HUES48 (cell line): ENCODE results near the gene SRRD.
"Not testable (repeated sequence)": the region's sequence is repeated elsewhere in the genome, so short reads cannot be mapped to it uniquely, and the experiment has no call there.

Experiments used
- H3K27ac ChIP-seq: one replicate; pipeline ENCODE4 v1.7.0; 2013; ENCODE audit warnings: low read depth, low read length, inconsistent platforms
- H3K27me3 ChIP-seq: 2 replicates; pipeline ENCODE4 v1.6.1; 2013; ENCODE audit warnings: mild to moderate bottlenecking, low read length; ENCODE audit not compliant: control insufficient read depth, insufficient read depth
- H3K36me3 ChIP-seq: 2 replicates; pipeline ENCODE4 v1.6.1; 2013; ENCODE audit warnings: low read length; ENCODE audit not compliant: control insufficient read depth, insufficient read depth
- H3K4me1 ChIP-seq: 2 replicates; pipeline ENCODE4 v1.6.1; 2013; ENCODE audit warnings: mild to moderate bottlenecking, low read length; ENCODE audit not compliant: control insufficient read depth, insufficient read depth
- H3K4me3 ChIP-seq: 2 replicates; pipeline ENCODE4 v1.5.1; 2013; ENCODE audit warnings: mild to moderate bottlenecking, low read depth, low read length
- H3K9ac ChIP-seq: 2 replicates; pipeline ENCODE4 v1.6.1; 2013; ENCODE audit warnings: mild to moderate bottlenecking, low read depth, low read length, moderate library complexity
- H3K9me3 ChIP-seq: 2 replicates; pipeline ENCODE4 v1.6.1; 2013; ENCODE audit warnings: low read length; ENCODE audit not compliant: control insufficient read depth, insufficient read depth

Gene SRRD

DNA sequence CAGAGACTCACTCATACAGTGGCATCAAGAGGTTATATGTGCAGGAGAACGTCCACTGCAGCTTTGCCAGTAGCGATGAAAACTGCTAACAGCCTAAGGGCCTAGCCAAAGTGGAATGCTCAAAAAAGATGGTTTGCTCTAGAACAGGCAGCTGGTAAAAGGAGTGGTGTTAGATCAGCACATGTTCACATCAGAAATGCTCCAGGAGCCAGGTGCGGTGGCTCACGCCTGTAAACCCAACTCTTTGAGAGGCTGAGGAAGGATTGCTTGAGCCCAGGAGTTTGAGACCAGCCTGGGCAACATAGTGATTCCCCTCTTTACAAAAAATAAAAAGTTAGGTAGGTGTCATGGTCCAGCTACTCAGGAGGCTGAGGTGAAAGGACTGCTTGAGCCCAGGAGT is 38.9 kb downstream of the SRRD start:
- H3K36me3 ChIP-seq, result peaks cover 39% of the 10 kb centered on the region
- H3K9ac ChIP-seq, result no peak overlapping the region
- no peak overlapping the region for H3K4me3 ChIP-seq
- H3K9me3 ChIP-seq, result no peaks in the 10 kb centered on the region
- no peaks in the 10 kb centered on the region for H3K4me1 ChIP-seq
- no peak overlapping the region for H3K27ac ChIP-seq
- H3K27me3 ChIP-seq, result no peaks in the 10 kb centered on the region

GRCh38 chr22:26524870-26525269 is 41.2 kb downstream of the SRRD start:
- Histone ChIP-seq H3K9ac (no peak overlapping the region), H3K9me3 (no peaks in the 10 kb centered on the region), H3K27ac (no peak overlapping the region), H3K27me3 (no peaks in the 10 kb centered on the region), H3K4me1 (no peaks in the 10 kb centered on the region), H3K4me3 (no peak overlapping the region), H3K36me3 (peaks cover 59% of the 10 kb centered on the region)

DNA sequence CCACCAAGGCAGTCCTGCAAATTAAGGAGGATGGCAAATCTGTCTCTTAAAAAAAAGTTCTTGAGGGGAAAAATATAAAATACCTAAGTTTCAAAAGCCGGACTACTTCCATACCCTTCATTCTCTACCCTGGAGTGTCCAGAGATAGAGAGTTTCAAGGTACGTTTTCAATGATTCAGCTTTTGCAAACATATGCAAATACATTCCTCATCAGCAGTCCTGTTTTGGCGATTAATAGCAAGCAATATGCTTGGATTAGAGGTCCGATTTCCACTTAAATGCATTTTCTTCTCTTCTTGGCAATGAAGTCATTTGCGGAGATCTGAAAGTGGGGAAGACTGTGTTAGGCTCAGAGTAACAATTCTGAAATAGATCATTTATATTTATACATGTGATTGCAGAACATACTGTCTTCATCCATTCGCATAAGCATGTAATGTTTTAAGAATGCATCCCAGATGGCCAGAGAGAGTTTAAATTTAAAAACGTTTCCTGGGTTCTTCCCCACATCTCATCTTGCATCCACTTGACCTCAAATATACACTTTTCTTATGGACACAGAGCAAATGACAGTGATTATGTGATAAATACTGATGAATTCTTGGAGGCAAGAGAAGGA is 42.4 kb downstream of the SRRD start:
- H3K4me1 ChIP-seq, result no peaks in the 10 kb centered on the region
- H3K4me3 ChIP-seq, result no peak overlapping the region
- H3K9ac ChIP-seq, result no peak overlapping the region
- H3K27ac ChIP-seq, result no peak overlapping the region
- H3K27me3 ChIP-seq, result no peaks in the 10 kb centered on the region
- H3K36me3 ChIP-seq, result peaks cover 70% of the 10 kb centered on the region
- H3K9me3 ChIP-seq, result no peaks in the 10 kb centered on the region

DNA sequence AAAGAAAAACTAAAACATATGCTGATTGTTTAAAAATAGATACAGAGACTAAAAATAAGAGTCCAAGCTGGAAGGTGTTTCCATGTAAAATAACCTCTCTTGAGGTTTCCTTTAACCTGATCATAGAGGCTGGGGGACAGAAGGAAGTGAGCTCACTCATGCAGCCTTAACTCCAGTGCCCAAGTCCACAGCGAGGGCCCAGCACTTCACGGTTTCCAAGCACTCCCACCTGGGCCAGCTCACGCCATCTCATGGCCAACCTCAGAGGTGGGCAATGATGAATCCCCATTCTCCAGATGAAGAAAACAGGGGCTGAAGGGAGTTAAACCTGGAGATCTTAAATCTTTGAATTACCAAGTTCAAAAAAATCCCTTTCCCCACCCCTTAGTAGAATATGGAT is 43.5 kb downstream of the SRRD start:
- H3K27me3 ChIP-seq, result no peaks in the 10 kb centered on the region
- H3K9me3 ChIP-seq, result no peaks in the 10 kb centered on the region
- H3K36me3 ChIP-seq, result peaks cover 82% of the 10 kb centered on the region
- no peaks in the 10 kb centered on the region for H3K4me1 ChIP-seq
- no peak overlapping the region for H3K9ac ChIP-seq
- H3K4me3 ChIP-seq, result no peak overlapping the region
- no peak overlapping the region for H3K27ac ChIP-seq

GRCh38 chr22:26527574-26528465 is 44.1 kb downstream of the SRRD start:
- no peaks in the 10 kb centered on the region for H3K9me3 ChIP-seq
- no peaks in the 10 kb centered on the region for H3K27me3 ChIP-seq
- H3K9ac ChIP-seq, result no peak overlapping the region
- no peak overlapping the region for H3K27ac ChIP-seq
- no peaks in the 10 kb centered on the region for H3K4me1 ChIP-seq
- H3K4me3 ChIP-seq, result no peak overlapping the region
- peaks cover 88% of the 10 kb centered on the region for H3K36me3 ChIP-seq

GRCh38 chr22:26528518-26528917 is 44.8 kb downstream of the SRRD start:
- not testable (repeated sequence) for H3K4me3 ChIP-seq, H3K9ac ChIP-seq, H3K4me1 ChIP-seq, H3K9me3 ChIP-seq, H3K27me3 ChIP-seq, H3K27ac ChIP-seq
- peaks cover 95% of the 10 kb centered on the region for H3K36me3 ChIP-seq

- Histone ChIP-seq H3K4me3 (no peak overlapping the region), H3K36me3 (peaks cover 96% of the 10 kb centered on the region), H3K27me3 (no peaks in the 10 kb centered on the region), H3K4me1 (no peaks in the 10 kb centered on the region), H3K9ac (no peak overlapping the region), H3K9me3 (no peaks in the 10 kb centered on the region), H3K27ac (no peak overlapping the region)
Observed at GRCh38 chr22:26529345-26529744, 45.7 kb downstream of the SRRD start.

DNA sequence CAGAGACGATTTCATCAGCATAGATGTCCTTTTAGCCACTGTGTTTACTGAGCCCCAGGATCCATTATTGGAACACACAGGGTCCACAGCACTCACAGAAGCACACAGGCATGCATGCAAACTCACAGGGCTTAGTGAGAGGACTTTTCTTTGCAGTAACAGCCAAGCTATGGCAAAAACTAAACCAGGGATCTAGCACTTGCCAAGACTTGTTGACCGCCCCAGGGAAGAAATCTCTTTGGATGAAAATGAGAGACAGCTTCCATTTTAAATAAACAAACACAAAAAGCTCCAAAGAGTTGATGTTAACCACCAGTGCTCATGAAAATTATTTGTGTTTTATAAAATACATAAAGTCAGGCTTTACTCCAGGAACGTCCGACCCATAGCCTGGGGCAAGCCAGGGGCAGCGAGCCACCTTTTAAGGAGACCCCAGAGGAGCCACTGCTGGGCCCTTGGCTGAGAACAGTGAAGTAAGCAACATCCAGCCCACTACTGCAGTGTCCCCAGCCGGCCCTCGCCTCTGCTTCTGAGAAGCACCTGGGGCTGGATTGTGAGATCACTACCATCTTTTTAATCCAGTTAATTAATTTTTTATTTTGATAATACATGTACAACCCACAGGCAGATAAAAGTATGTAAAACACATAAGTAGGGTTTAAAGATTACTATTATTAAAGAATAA is 50.6 kb downstream of the SRRD start:
- Histone ChIP-seq H3K36me3 (peaks cover 97% of the 10 kb centered on the region), H3K4me3 (no peak overlapping the region), H3K27ac (no peak overlapping the region), H3K4me1 (no peaks in the 10 kb centered on the region), H3K27me3 (no peaks in the 10 kb centered on the region), H3K9me3 (no peaks in the 10 kb centered on the region), H3K9ac (no peak overlapping the region)

DNA sequence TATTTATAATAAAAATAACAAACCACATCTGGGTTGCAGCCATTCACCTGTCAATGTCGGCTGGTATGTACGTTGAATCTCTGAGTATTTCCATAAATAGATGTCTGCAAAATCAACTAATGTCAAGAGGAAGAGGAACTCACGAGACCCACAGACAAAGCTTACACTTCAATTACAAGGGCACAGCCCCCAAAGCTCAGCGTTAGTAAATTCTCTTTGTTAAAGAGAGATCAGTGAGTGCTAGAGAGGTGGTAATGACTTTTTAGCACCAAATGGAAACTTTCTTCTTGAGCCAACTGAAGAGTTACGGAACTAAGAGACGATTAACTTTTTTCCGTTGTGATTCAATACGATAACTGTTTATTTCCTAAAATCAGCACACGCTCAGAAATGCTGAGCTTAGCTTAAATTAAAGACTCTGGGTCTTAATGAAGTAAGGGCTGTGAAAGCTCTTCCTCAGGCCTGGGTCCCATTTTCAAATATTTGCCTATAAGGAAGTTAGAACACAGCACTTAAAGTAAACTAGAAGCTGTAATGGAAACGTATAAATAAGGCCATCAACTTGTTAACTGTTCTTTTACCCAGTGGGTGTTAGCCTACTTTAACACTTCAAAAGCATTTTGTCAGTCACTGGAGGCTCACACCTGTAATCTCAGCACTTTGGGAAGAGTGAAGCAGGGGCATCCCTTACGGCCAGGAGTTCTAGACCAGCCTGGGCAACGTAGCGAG is 51.4 kb downstream of the SRRD start:
- no peak overlapping the region for H3K9ac ChIP-seq
- H3K9me3 ChIP-seq, result no peaks in the 10 kb centered on the region
- H3K4me1 ChIP-seq, result no peaks in the 10 kb centered on the region
- no peak overlapping the region for H3K4me3 ChIP-seq
- no peak overlapping the region for H3K27ac ChIP-seq
- peaks cover 96% of the 10 kb centered on the region for H3K36me3 ChIP-seq
- no peaks in the 10 kb centered on the region for H3K27me3 ChIP-seq

- Histone ChIP-seq H3K4me3 (no peak overlapping the region), H3K36me3 (peaks cover 96% of the 10 kb centered on the region), H3K27me3 (no peaks in the 10 kb centered on the region), H3K4me1 (no peaks in the 10 kb centered on the region), H3K9ac (no peak overlapping the region), H3K9me3 (no peaks in the 10 kb centered on the region), H3K27ac (no peak overlapping the region)
Observed at GRCh38 chr22:26535603-26535908, 51.9 kb downstream of the SRRD start.
